Measurements from ENCODE around the gene RMI2.
"Not testable (repeated sequence)": the region's sequence is repeated elsewhere in the genome, so short reads cannot be mapped to it uniquely, and the experiment has no call there.

The RMI2 gene

GRCh38 chr16:11345040-11345862 is at the start of gene RMI2:
TSS of gene RMI2 (plus strand) at chr16:11345459. CDS start at chr16:11345472, 13 bp downstream.
- peak; percentile 97 for DNase-seq

- DNase-seq = no peak
Measured at GRCh38 chr16:11295672-11296071, 49.6 kb upstream of the RMI2 start.

DNA sequence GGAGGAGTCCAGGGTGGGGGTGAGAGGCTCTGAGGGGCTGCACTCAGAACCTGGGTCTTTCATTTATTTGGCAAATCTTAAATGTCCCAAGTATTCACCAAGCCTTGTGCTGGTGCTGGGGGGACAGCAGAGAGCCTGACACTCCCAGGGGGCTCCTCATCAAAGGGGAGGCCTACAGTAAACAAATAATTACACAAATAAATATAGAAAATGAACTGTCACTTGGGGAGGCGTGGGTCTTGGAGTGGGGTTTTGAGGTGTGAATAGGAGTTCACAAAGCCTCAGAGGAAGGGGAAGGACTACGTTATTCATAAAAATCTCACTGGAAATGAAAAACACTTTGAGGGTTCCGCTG is 48.9 kb upstream of the RMI2 start:
- DNase-seq = no peak

GRCh38 chr16:11296706-11297491 is 48.4 kb upstream of the RMI2 start:
- no peak for DNase-seq

DNA sequence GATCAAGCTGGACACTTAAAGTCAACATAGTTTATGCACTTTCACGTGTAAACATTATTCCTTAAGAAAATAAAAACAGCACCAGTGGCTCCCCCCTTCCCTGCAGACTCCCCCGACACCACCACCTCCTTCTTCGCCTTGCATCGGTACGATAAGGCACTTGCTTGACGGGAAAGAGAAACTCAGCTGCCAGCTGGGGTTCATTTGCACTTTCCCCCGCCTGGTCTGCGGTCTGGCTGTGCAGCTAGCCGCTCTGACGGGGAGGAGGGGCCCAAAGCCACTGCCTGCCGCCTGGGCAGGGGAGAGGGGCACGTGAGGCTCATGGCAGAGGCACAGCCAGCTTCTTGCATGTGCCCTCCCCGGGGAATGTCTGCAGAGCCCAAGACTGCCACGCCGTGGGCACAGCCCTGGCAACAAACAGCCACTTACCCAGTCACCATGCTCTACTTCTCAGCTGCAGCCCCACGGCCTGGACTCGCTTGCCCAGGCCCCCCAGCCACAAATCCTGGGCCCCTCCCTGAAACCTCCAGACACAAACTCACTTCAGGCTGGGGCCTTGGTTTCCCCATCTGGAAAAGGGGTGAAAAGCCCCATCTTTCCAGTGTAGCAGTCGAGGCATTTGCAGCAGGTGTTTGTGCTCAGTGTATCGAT is 47.6 kb upstream of the RMI2 start:
- peak; percentile 60 to 88 for DNase-seq

- no peak for DNase-seq
Measured at GRCh38 chr16:11298143-11298900, 46.9 kb upstream of the RMI2 start.

- DNase-seq = not testable (repeated sequence)
Measured at GRCh38 chr16:11298950-11299547, 46.2 kb upstream of the RMI2 start.

- DNase-seq = no peak
Measured at GRCh38 chr16:11299865-11300559, 45.2 kb upstream of the RMI2 start.

DNA sequence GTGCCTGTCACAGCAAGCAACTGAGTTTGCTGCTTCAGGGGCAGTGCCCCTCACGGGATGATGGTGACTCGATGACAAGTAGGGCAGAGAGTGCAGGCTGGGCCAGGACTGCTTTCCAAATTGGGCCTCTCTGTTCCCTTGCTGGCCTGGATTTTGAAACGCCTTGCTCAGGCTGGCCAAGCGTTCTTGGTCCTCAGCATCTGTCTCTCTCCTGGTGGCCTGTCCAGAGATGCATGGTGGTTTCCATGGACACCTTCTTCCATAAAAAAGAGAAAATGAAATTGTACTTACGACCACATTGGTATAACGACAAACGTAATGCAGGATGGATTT is 44.7 kb upstream of the RMI2 start:
- no peak for DNase-seq

DNA sequence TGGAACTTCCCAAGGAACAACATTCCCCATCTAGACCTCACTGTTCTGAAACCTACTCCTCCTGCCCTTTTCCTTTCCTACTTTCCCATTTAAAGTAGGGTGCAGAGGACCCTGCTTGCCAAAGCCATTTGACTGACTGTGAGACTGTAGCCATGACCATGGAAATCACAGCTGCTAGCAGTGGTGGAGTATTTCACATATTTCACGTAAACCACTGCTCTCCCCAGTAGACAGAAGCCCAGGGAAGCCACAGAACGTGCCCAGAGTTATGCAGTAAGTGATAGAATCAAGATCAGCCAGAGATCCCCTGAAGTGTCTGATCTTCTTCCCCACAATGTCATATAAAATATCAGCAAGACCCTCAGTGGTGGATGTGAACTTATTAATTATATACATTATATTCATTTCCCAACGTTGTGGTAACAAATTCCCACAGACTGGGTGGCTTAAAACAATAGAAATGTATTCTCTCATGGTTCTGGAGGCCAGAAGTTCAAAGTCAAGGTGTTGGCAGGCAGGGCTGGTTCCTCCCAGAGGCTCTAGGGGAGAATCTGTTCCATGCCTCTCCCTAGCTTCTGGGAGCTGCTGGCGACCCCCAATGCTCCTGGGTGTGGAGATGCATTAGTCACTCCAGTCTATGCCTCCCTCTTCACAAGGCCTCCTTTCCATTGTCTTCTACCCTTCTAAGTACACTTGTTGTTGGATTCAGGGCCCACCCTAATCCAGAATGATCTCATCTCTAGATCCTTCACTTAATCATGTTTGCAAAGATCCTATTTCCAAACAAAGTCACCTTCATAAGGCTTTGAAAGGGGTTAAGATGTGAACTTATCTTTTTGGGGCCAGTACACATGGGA is 43.4 kb upstream of the RMI2 start:
- DNase-seq = no peak

GRCh38 chr16:11302977-11303376 is 42.3 kb upstream of the RMI2 start:
- DNase-seq = no peak

- DNase-seq = no peak
Measured at GRCh38 chr16:11303405-11304138, 41.7 kb upstream of the RMI2 start.

GRCh38 chr16:11306381-11306780 is 38.9 kb upstream of the RMI2 start:
- no peak for DNase-seq

GRCh38 chr16:11306997-11307638 is 38.1 kb upstream of the RMI2 start:
- no peak for DNase-seq

DNA sequence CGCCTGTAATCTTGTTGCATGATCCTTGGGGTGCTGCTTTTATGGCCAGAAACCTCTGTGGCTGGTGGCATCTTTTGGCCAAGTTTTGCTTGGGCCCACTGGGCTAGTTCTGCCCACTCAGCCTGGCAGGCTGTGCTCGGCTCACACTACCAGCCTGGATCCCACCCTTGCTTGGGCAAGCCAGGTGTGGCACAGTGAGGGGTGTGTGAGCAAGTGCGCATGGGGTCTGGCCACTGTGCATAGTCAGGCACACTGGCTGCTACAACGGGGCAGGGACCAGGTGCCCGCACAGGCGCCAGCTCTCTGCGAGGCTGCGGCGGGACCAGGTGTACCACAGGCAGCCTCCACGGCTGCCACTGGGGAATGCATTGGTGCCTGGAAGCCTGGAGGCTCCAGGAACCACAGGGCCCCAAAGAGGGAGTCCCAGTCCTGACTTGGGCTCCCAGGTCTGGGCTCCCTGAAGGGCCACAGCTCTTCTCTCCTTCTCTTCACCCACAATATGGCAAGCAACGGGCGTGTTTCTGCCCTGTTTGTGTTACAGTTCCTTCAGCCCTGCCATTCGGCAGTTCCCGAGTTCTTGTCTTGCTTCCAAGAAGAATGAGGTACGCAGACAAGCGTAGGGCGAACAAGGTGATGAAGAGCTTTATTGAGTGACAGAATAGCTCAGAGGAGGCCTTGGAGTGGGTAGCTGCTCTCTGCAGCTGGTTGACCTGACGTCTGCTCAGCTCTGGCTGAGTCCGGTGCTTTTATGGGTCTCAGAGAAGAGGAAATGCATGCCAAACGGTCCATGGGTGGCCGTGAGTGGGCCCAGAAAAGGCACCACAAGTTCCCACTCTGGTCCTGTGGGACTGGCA is 37.4 kb upstream of the RMI2 start:
- no peak for DNase-seq

DNA sequence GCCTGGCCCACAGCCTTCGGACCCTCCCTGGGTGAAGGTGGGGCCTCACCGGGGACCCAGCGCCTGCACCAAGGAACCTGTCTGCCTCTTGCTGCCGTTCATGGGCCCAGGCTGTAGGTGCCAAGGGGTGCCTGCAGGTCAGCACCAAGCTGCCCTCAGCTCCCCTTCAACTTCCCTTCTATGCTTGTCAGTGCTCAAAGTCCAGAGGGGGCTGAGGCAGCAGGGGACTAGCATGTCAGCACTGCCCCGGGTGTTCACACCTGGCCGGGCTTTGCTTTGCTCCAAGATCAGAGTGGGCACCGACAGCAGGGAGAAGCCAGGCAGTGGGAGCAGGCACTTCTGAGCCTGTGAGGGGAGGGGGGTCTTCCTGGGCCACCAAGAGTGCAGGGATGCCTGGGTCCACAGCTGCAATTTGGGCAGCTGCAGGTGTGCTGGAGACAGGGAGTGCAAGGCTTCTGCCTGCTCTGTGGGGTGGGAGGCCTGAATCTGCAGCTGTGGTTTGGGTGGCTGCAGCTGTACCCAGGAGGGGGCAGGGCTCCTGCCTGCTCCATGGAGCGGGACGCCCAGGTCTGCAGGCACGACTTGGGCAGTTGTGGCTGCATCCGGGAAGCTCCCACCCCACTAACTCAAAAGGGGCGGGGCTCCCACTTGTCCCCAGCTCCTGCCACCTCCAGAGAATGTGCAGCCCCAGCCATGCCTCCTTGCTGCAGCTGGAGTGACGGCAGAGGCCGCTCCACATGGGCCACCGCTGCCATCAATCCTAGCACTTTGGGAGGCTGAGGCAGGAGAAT is 36.6 kb upstream of the RMI2 start:
- peak in 1 of 2 donors; percentile 57 for DNase-seq

GRCh38 chr16:11309895-11310633 is 35.2 kb upstream of the RMI2 start:
- DNase-seq = peak in 1 of 2 donors; percentile 62

Data from CD4-positive, alpha-beta T cell treated with Interleukin-1 beta for 1 hour (primary cell).